ENCODE results near the gene GPR50. TPM values are rescaled to one million over a fixed set of nuclear protein-coding genes. Genes with fewer than 3 reads are reported as not detected.

GPR50 gene
- total RNA-seq, 4 donors from 2014 or later, result not detected

GRCh38 chrX:151153667-151154066, 22.7 kb upstream of the GPR50 start:
- no peaks in the 10 kb centered on the region for H3K27me3 ChIP-seq
- TF ChIP-seq POLR2AphosphoS5 (IDR thresholded peaks at IDR 0.05) (no peak), POLR2A (IDR thresholded peaks at IDR 0.05) (no peak), CTCF (IDR thresholded peaks at IDR 0.05) (no peak), EP300 (IDR thresholded peaks at IDR 0.05; ENCODE audit: low read depth) (no peak)
- in situ Hi-C loops (cut with MboI; ENCODE audit: low pct_ligation_motif_present in 1 of 4, low pct_unique_long_range_greater_than_20kb in 1 of 4, low sequenced_read_pairs in 3 of 4), result loop anchor here (5.0 to 25.0 kb wide), 3 partner anchors 521 to 534 kb away; partner anchors contain the start of gene PRRG3 (in 1 of the 4)
- intact Hi-C loops (cut with DNase I; ENCODE audit: low total_unique reads), result loop anchor here (5.0 kb wide), 1 partner anchor 529 kb away; no protein-coding TSS in a partner anchor
- H3K9me3 ChIP-seq, result no peaks in the 10 kb centered on the region
- H3K27ac ChIP-seq, result no peak overlapping the region
- H3K36me3 ChIP-seq, result no peaks in the 10 kb centered on the region
- H3K4me1 ChIP-seq, result no peaks in the 10 kb centered on the region
- DNase-seq, result no peak
- no peak overlapping the region for H3K4me3 ChIP-seq
- WGBS, 2 donors (ENCODE audit: low coverage in 1 of 2), result 40 to 52% methylated on average over 1 to 6 of the region's 6 CpGs

- H3K4me3 ChIP-seq, result no peak overlapping the region
- intact Hi-C loops (cut with DNase I; ENCODE audit: low total_unique reads) (no loop called here), in situ Hi-C loops (cut with MboI; ENCODE audit: low pct_ligation_motif_present in 1 of 4, low pct_unique_long_range_greater_than_20kb in 1 of 4, low sequenced_read_pairs in 3 of 4) (loop anchor here in 2 of 4 donors (10.0 to 25.0 kb wide), 2 partner anchors 520 to 532 kb away; partner anchors contain the start of gene PRRG3 (in 1 of the 2))
- no peaks in the 10 kb centered on the region for H3K27me3 ChIP-seq
- DNase-seq, result no peak
- no peaks in the 10 kb centered on the region for H3K36me3 ChIP-seq
- no peak for TF ChIP-seq POLR2A (IDR thresholded peaks at IDR 0.05)
- H3K4me1 ChIP-seq, result no peaks in the 10 kb centered on the region
- H3K9me3 ChIP-seq, result no peaks in the 10 kb centered on the region
- WGBS, 2 donors (ENCODE audit: low coverage in 1 of 2), result 60 to 67% methylated on average over 3 to 4 of the region's 4 CpGs
- no peak overlapping the region for H3K27ac ChIP-seq
These were observed 21.1 kb upstream of the GPR50 start for GRCh38 chrX:151155234-151155633.

- Histone ChIP-seq H3K9me3 (no peaks in the 10 kb centered on the region), H3K27ac (no peak overlapping the region), H3K4me3 (no peak overlapping the region), H3K4me1 (no peaks in the 10 kb centered on the region), H3K27me3 (no peaks in the 10 kb centered on the region), H3K36me3 (no peaks in the 10 kb centered on the region)
- in situ Hi-C loops (cut with MboI; ENCODE audit: low pct_ligation_motif_present in 1 of 4, low pct_unique_long_range_greater_than_20kb in 1 of 4, low sequenced_read_pairs in 3 of 4), result loop anchor here in 1 of 4 donors (25.0 kb wide), 1 partner anchor 526 kb away; the partner anchor contains the start of gene PRRG3
- WGBS, 2 donors (ENCODE audit: low coverage in 1 of 2), result 76% methylated on average over 4 of the region's 4 CpGs; no CpG with 5 or more reads in 1 of the 2 donors
- no peak for TF ChIP-seq EP300 (IDR thresholded peaks at IDR 0.05; ENCODE audit: low read depth)
- no peak for TF ChIP-seq POLR2A (IDR thresholded peaks at IDR 0.05)
- TF ChIP-seq CTCF (IDR thresholded peaks at IDR 0.05), result no peak
- no peak for TF ChIP-seq POLR2AphosphoS5 (IDR thresholded peaks at IDR 0.05)
- DNase-seq, result no peak
- intact Hi-C loops (cut with DNase I; ENCODE audit: low total_unique reads), result no loop called here
These were observed 14.7 kb upstream of the GPR50 start for GRCh38 chrX:151161690-151162089.

DNA sequence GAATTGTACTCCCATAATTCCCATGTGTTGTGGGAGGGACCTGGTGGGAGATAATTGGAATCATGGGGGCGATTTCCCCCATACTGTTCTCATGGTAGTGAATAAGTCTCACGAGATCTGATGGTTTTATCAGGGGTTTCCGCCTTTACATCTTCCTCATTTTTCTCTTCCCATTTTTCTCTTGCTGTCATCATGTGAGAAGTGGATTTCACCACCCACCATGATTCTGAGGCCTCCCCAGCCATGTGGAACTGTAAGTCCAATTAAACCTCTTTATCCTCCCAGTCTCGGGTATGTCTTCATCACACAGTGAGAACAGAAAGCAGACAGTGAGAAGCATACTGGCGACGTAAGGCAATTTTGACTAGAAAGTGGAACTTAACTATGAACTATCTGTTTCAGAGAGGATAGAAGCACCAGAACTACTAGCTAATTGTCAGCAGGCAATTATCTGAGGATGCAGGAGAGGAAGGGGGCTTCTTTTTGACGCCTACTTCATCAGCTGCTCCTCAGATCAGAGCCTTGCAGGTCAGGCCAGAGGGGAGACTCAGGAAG, 8.5 kb upstream of the GPR50 start:
- intact Hi-C loops (cut with DNase I; ENCODE audit: low total_unique reads) (no loop called here), in situ Hi-C loops (cut with MboI; ENCODE audit: low pct_ligation_motif_present in 1 of 4, low pct_unique_long_range_greater_than_20kb in 1 of 4, low sequenced_read_pairs in 3 of 4) (loop anchor here in 1 of 4 donors (25.0 kb wide), 1 partner anchor 519 kb away; the partner anchor contains the start of gene PRRG3)
- DNase-seq, result no peak
- TF ChIP-seq POLR2A (IDR thresholded peaks at IDR 0.05), result no peak
- TF ChIP-seq EP300 (IDR thresholded peaks at IDR 0.05; ENCODE audit: low read depth), result no peak
- TF ChIP-seq POLR2AphosphoS5 (IDR thresholded peaks at IDR 0.05), result no peak
- no peak for TF ChIP-seq CTCF (IDR thresholded peaks at IDR 0.05)
- no peaks in the 10 kb centered on the region for H3K4me1 ChIP-seq
- no peak overlapping the region for H3K27ac ChIP-seq
- no peaks in the 10 kb centered on the region for H3K36me3 ChIP-seq
- WGBS, 2 donors (ENCODE audit: low coverage in 1 of 2), result 40 to 71% methylated on average over 1 to 7 of the region's 7 CpGs
- H3K27me3 ChIP-seq, result no peaks in the 10 kb centered on the region
- H3K4me3 ChIP-seq, result no peak overlapping the region
- no peaks in the 10 kb centered on the region for H3K9me3 ChIP-seq

Data from transverse colon (tissue), 4 donors.